Parathyroid adenoma (tissue), 2 donors: ENCODE data around the gene ZBTB21.
"Not testable (repeated sequence)": the region's sequence is repeated elsewhere in the genome, so short reads cannot be mapped to it uniquely, and the experiment has no call there.

ENCODE experiments used
- H2AFZ ChIP-seq: fragments of 300-600 bp; sonication (generic); one replicate; pipeline ENCODE4 v1.7.0; 2017; ENCODE audit warnings: antibody characterized with exemption, mild to moderate bottlenecking
- H3K27ac ChIP-seq: fragments of 300-600 bp; sonication (generic); one replicate; pipeline ENCODE4 v1.7.0; 2017
- H3K27me3 ChIP-seq: fragments of 300-600 bp; sonication (generic); one replicate; pipeline ENCODE4 v1.7.0; 2017; ENCODE audit warnings: low read length; ENCODE audit not compliant: control insufficient read depth, insufficient read depth
- H3K36me3 ChIP-seq: fragments of 300-600 bp; sonication (generic); one replicate; pipeline ENCODE4 v1.7.0; 2017; ENCODE audit warnings: low read length; ENCODE audit not compliant: control insufficient read depth, insufficient read depth
- H3K4me1 ChIP-seq: fragments of 300-600 bp; sonication (generic); one replicate; pipeline ENCODE4 v1.7.0; 2017; ENCODE audit warnings: control low read depth
- H3K4me2 ChIP-seq: fragments of 300-600 bp; sonication (generic); one replicate; pipeline ENCODE4 v1.7.0; 2017; ENCODE audit warnings: low read length
- H3K4me3 ChIP-seq: fragments of 300-600 bp; sonication (generic); one replicate; pipeline ENCODE4 v1.7.0; 2017; ENCODE audit warnings: low read depth, low read length
- H3K79me2 ChIP-seq: fragments of 300-600 bp; sonication (generic); one replicate; pipeline ENCODE4 v1.7.0; 2017; ENCODE audit warnings: control low read depth
- H3K9ac ChIP-seq: fragments of 300-600 bp; sonication (generic); one replicate; pipeline ENCODE4 v1.7.0; 2017; ENCODE audit warnings: mild to moderate bottlenecking
- H3K9me3 ChIP-seq: fragments of 300-600 bp; sonication (generic); one replicate; pipeline ENCODE4 v1.7.0; 2017; ENCODE audit warnings: low read length; ENCODE audit not compliant: control insufficient read depth
- CTCF ChIP-seq: fragments of 300-600 bp; sonication (generic); IDR thresholded peaks from one replicate; pipeline ENCODE4 v1.7.0; 2017; ENCODE audit warnings: antibody characterized with exemption, mild to moderate bottlenecking
- donor health status: primary hyperparathyroidism.

ZBTB21 gene

GRCh38 chr21:42000908-42001307, 9.3 kb downstream of the ZBTB21 start:
- no peaks in the 10 kb centered on the region for H3K36me3 ChIP-seq
- no peaks in the 10 kb centered on the region for H3K27me3 ChIP-seq
- H3K4me2 ChIP-seq, result peak overlapping the region; percentile 16
- H3K79me2 ChIP-seq, result peaks cover 2% of the 10 kb centered on the region
- H3K4me3 ChIP-seq, result no peak overlapping the region
- TF ChIP-seq CTCF, result no peak
- H3K27ac ChIP-seq, result peak overlapping the region; percentile 57
- H3K4me1 ChIP-seq, result peaks cover 12% of the 10 kb centered on the region
- H3K9me3 ChIP-seq, result no peaks in the 10 kb centered on the region
- H3K9ac ChIP-seq, result no peak overlapping the region
- no peak overlapping the region for H2AFZ ChIP-seq

GRCh38 chr21:41997657-41998056, 12.5 kb downstream of the ZBTB21 start:
- no peak for TF ChIP-seq CTCF
- Histone ChIP-seq H3K9ac (no peak overlapping the region), H3K36me3 (no peaks in the 10 kb centered on the region), H3K4me3 (no peak overlapping the region), H3K27ac (no peak overlapping the region), H3K79me2 (peaks cover 5% of the 10 kb centered on the region), H3K4me2 (no peak overlapping the region), H3K27me3 (no peaks in the 10 kb centered on the region), H3K9me3 (no peaks in the 10 kb centered on the region), H3K4me1 (peaks cover 8% of the 10 kb centered on the region), H2AFZ (no peak overlapping the region)

- Histone ChIP-seq H2AFZ (no peak overlapping the region), H3K4me3 (no peak overlapping the region), H3K4me2 (no peak overlapping the region), H3K36me3 (no peaks in the 10 kb centered on the region), H3K9ac (no peak overlapping the region), H3K27me3 (no peaks in the 10 kb centered on the region), H3K4me1 (no peaks in the 10 kb centered on the region), H3K79me2 (peaks cover 5% of the 10 kb centered on the region), H3K27ac (no peak overlapping the region), H3K9me3 (no peaks in the 10 kb centered on the region)
- no peak for TF ChIP-seq CTCF
These were observed 14.6 kb downstream of the ZBTB21 start for GRCh38 chr21:41995577-41995976.

- not testable (repeated sequence) for H3K27ac ChIP-seq, H3K79me2 ChIP-seq, H3K9ac ChIP-seq, H3K4me3 ChIP-seq, H3K4me2 ChIP-seq, H3K36me3 ChIP-seq, H3K9me3 ChIP-seq, H3K27me3 ChIP-seq, H3K4me1 ChIP-seq, H2AFZ ChIP-seq
These were observed 15.5 kb downstream of the ZBTB21 start for GRCh38 chr21:41994613-41995012.

- H3K4me2 ChIP-seq, result no peak overlapping the region
- H3K4me3 ChIP-seq, result no peak overlapping the region
- no peak overlapping the region for H3K27ac ChIP-seq
- no peak overlapping the region for H2AFZ ChIP-seq
- no peaks in the 10 kb centered on the region for H3K36me3 ChIP-seq
- H3K79me2 ChIP-seq, result peaks cover 5% of the 10 kb centered on the region
- no peak for TF ChIP-seq CTCF
- H3K27me3 ChIP-seq, result no peaks in the 10 kb centered on the region
- no peaks in the 10 kb centered on the region for H3K4me1 ChIP-seq
- H3K9ac ChIP-seq, result no peak overlapping the region
- H3K9me3 ChIP-seq, result no peaks in the 10 kb centered on the region
These were observed 16.4 kb downstream of the ZBTB21 start for GRCh38 chr21:41993744-41994143.
